Smooth muscle cell (in vitro differentiated cells): ENCODE results near the gene TAF4. TPM values are rescaled to one million over a fixed set of nuclear protein-coding genes. Genes with fewer than 3 reads are reported as not detected.

ENCODE experiments used
- DNase-seq: peaks from one replicate; lab custom pipeline; 2025; ENCODE audit not compliant: unreplicated experiment; lab: John Stamatoyannopoulos, UW
- H2AFZ ChIP-seq: fragments of 200-600 bp; sonication (generic); 2 replicates; pipeline ENCODE4 v1.6.0; 2016; ENCODE audit warnings: antibody characterized with exemption, low read depth, mild to moderate bottlenecking
- H3F3A ChIP-seq: fragments of 200-600 bp; sonication (generic); 2 replicates; pipeline ENCODE4 v1.6.0; 2017; ENCODE audit warnings: antibody characterized with exemption, low read depth
- H3K27ac ChIP-seq: fragments of 200-600 bp; sonication (generic); 2 replicates; pipeline ENCODE4 v1.5.1; 2016; ENCODE audit warnings: low read depth, mild to moderate bottlenecking
- H3K27me3 ChIP-seq: fragments of 200-600 bp; sonication (generic); 2 replicates; pipeline ENCODE4 v1.6.1; 2016; ENCODE audit warnings: low read depth, mild to moderate bottlenecking
- H3K36me3 ChIP-seq: fragments of 200-600 bp; sonication (generic); 2 replicates; pipeline ENCODE4 v1.5.1; 2016; ENCODE audit warnings: low read depth
- H3K4me1 ChIP-seq: fragments of 200-600 bp; sonication (generic); 2 replicates; pipeline ENCODE4 v1.5.1; 2016; ENCODE audit warnings: low read depth
- H3K4me2 ChIP-seq: fragments of 200-600 bp; sonication (generic); 2 replicates; pipeline ENCODE4 v1.6.0; 2016; ENCODE audit warnings: mild to moderate bottlenecking
- H3K4me3 ChIP-seq: fragments of 200-600 bp; sonication (generic); 2 replicates; pipeline ENCODE4 v1.5.1; 2016; ENCODE audit warnings: mild to moderate bottlenecking
- H3K79me2 ChIP-seq: fragments of 200-600 bp; sonication (generic); 2 replicates; pipeline ENCODE4 v1.6.0; 2016; ENCODE audit warnings: low read depth, mild to moderate bottlenecking
- H3K9ac ChIP-seq: fragments of 200-600 bp; sonication (generic); 2 replicates; pipeline ENCODE4 v1.6.0; 2016; ENCODE audit warnings: low read depth
- H3K9me3 ChIP-seq: fragments of 200-600 bp; sonication (generic); replicated peaks from 2 replicates; pipeline ENCODE4 v1.5.1; 2016; ENCODE audit warnings: low read depth
- H4K20me1 ChIP-seq: fragments of 200-600 bp; sonication (generic); 2 replicates; pipeline ENCODE4 v1.6.0; 2016; ENCODE audit warnings: low read depth
- WGBS: methylation state at CpG from one replicate; pipeline ENCODE4 v1.1.7; 2016; ENCODE audit warnings: low lambda C conversion rate; 5-methylcytosine and 5-hydroxymethylcytosine counted together
- polyA plus RNA-seq: library from polyadenylated mRNA; unstranded; fragments of >200 nt; fragmentation: Nextera tagmentation; extraction: Ambion mirVana; gene quantifications from 2 replicates; pipeline ENCODE4 v1.2.1, GENCODE V29; 2016
- total RNA-seq: library from RNA; depleted of rRNA; stranded (reverse); fragments of >200 nt; gene quantifications from 2 replicates; pipeline ENCODE4 v1.2.3, GENCODE V29; 2014
- TF ChIP-seq, protein P1 (sequence below): fragments of 200-600 bp; sonication (generic); IDR thresholded peaks from 2 replicates; pipeline ENCODE4 v1.5.1; 2017; ENCODE audit warnings: borderline replicate concordance, mild to moderate bottlenecking, antibody characterized with exemption; ENCODE audit not compliant: insufficient read depth, poor library complexity, severe bottlenecking

The TAF4 gene
- total and polyA plus RNA-seq, 2 experiments from 2014 or later, result 0.67 to 8.5 TPM

DNA sequence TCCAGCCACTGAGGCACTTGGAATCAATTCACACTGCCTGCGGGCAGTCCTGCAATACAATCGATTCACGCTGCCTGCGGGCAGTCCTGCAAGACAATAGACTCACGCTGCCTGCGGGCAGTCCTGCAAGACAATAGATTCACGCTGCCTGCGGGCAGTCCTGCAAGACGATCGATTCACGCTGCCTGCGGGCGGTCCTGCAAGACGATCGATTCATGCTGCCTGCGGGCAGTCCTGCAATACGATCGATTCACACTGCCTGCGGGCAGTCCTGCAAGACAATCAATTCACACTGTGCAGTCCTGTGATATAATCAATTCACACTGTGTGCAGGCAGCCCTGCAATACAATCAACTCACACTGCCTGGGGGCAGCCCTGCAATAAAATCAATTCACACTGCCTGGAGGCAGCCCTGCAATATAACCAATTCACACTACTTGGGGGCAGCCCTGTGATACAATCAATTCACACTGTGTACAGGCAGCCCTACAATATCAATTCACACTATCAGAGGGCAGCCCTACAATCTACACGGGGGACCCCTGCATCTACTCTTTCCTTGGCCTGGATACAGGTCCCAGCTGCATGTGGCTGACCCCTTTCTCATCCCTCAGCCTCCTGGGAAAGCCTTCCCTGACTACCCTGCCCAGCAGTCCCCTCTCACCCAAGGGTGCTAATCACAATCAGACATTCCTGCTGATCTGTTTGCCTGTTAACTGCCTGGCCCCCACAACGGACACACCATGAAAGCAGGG, 10.4 kb downstream of the TAF4 start:
- WGBS, result 97% methylated on average over 21 of the region's 21 CpGs
- no peak overlapping the region for H3K4me2 ChIP-seq
- H3K9ac ChIP-seq, result no peak overlapping the region
- no peaks in the 10 kb centered on the region for H3K36me3 ChIP-seq
- no peaks in the 10 kb centered on the region for H3F3A ChIP-seq
- no peak overlapping the region for H3K4me3 ChIP-seq
- H3K4me1 ChIP-seq, result no peaks in the 10 kb centered on the region
- H3K27ac ChIP-seq, result no peak overlapping the region
- H3K79me2 ChIP-seq, result peaks cover 81% of the 10 kb centered on the region
- H2AFZ ChIP-seq, result no peak overlapping the region
- no peak for DNase-seq
- H3K9me3 ChIP-seq, result no peaks in the 10 kb centered on the region
- H4K20me1 ChIP-seq, result peaks cover 86% of the 10 kb centered on the region
- TF ChIP-seq, protein P1, sequence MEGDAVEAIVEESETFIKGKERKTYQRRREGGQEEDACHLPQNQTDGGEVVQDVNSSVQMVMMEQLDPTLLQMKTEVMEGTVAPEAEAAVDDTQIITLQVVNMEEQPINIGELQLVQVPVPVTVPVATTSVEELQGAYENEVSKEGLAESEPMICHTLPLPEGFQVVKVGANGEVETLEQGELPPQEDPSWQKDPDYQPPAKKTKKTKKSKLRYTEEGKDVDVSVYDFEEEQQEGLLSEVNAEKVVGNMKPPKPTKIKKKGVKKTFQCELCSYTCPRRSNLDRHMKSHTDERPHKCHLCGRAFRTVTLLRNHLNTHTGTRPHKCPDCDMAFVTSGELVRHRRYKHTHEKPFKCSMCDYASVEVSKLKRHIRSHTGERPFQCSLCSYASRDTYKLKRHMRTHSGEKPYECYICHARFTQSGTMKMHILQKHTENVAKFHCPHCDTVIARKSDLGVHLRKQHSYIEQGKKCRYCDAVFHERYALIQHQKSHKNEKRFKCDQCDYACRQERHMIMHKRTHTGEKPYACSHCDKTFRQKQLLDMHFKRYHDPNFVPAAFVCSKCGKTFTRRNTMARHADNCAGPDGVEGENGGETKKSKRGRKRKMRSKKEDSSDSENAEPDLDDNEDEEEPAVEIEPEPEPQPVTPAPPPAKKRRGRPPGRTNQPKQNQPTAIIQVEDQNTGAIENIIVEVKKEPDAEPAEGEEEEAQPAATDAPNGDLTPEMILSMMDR, result no peak
- no peaks in the 10 kb centered on the region for H3K27me3 ChIP-seq

DNA sequence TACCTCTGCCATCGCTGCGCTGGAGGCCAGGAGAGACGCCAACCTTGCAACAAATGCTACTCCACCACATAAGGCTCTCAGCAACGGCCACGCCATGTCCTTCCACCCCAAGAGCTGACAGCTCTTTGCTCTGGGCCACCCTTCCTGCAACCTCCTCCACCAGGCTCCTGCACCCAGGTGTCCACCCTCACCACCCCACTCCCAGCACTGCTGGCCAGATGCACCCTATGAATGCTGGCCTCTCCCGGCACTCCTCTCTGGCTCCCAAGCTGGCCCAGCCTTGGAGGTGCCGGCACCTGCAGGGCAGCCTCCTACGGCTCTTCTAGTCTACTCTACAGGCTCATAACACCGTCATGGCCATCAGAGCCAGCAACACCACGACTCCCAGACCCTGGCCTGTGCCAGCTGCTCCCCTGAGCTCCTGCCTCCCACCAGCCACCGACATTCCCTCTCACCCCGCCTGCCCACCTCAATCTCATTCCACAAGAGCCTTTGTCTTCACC, 11.2 kb downstream of the TAF4 start:
- Histone ChIP-seq H3K9ac (no peak overlapping the region), H3K9me3 (no peaks in the 10 kb centered on the region), H3K4me2 (no peak overlapping the region), H3K4me3 (no peak overlapping the region), H4K20me1 (peaks cover 86% of the 10 kb centered on the region), H3K27me3 (no peaks in the 10 kb centered on the region), H3K4me1 (no peaks in the 10 kb centered on the region), H3K36me3 (no peaks in the 10 kb centered on the region), H3K79me2 (peaks cover 81% of the 10 kb centered on the region), H3F3A (no peaks in the 10 kb centered on the region), H3K27ac (no peak overlapping the region), H2AFZ (no peak overlapping the region)
- TF ChIP-seq, protein P1, result no peak
- DNase-seq, result no peak
- 92% methylated on average over 12 of the region's 12 CpGs for WGBS

DNA sequence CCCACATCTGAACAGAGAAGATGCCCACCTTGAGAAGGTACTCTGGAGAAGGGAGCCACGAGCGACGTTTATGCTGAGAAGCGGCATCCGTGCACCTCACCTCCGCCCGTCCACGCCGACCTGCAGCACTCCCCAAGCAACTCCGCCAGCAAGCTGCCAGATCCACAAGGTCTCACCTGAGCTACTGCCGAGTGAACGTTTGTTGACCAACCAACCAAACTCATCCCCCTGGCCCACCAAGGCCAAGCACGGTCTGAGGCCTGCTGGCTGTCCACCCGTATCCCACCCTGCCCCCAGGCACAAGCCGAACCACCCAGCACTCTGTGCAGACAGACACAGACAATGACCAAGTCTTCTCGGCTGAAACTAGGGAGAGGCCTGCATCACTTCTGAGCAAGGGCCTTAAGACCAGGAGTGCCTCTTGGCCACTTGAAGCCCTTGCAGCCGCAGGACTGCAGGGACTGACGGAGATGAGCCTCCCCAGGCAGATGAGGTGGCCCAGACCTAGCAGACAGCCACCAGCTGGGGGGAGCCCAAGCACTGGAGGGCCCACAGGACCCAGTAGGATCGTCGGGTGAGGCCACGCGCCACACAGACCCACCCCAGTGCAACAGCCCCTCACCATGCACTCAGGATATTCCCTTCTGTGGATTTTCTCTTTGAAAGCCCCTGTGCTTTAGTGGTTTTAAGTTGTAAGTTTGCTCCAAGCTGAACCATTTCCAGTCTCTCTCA, 12.1 kb downstream of the TAF4 start:
- 93% methylated on average over 22 of the region's 22 CpGs for WGBS
- Histone ChIP-seq H2AFZ (no peak overlapping the region), H3K27ac (no peak overlapping the region), H3F3A (no peaks in the 10 kb centered on the region), H3K4me2 (no peak overlapping the region), H3K27me3 (no peaks in the 10 kb centered on the region), H3K36me3 (no peaks in the 10 kb centered on the region), H3K4me3 (no peak overlapping the region), H3K4me1 (no peaks in the 10 kb centered on the region), H4K20me1 (peaks cover 88% of the 10 kb centered on the region), H3K9ac (no peak overlapping the region), H3K79me2 (peaks cover 76% of the 10 kb centered on the region), H3K9me3 (no peaks in the 10 kb centered on the region)
- TF ChIP-seq, protein P1, result no peak
- no peak for DNase-seq
